GM23338 (cell line): ENCODE results near the gene USP16. TPM values are rescaled to one million over a fixed set of nuclear protein-coding genes. Genes with fewer than 3 reads are reported as not detected.

Source experiments
- ATAC-seq: fragments of 200-7000 bp; cut with Tn5 transposase; 3 replicates; pipeline ENCODE4 v1.9.1; 2020
- DNase-seq: peaks from one replicate; pipeline ENCODE4 v3.0.0-alpha.2; 2015; ENCODE audit warnings: low spot score
- H2AFZ ChIP-seq: fragments of 200-600 bp; sonication (generic); 2 replicates; pipeline ENCODE4 v1.8.0; 2016; ENCODE audit warnings: antibody characterized with exemption, mild to moderate bottlenecking, moderate library complexity
- H3F3A ChIP-seq: fragments of 200-600 bp; sonication (generic); replicated peaks from 2 replicates; pipeline ENCODE4 v1.8.0; 2017; ENCODE audit warnings: antibody characterized with exemption, mixed run types, low read depth
- H3K27ac ChIP-seq: fragments of 200-600 bp; sonication (generic); 2 replicates; pipeline ENCODE4 v1.6.1; 2016; ENCODE audit warnings: low read depth
- H3K27me3 ChIP-seq: fragments of 200-600 bp; sonication (generic); 2 replicates; pipeline ENCODE4 v1.8.0; 2016; ENCODE audit warnings: mild to moderate bottlenecking, mixed run types, moderate library complexity; ENCODE audit not compliant: insufficient read depth
- H3K36me3 ChIP-seq: fragments of 200-600 bp; sonication (generic); 2 replicates; pipeline ENCODE4 v1.8.0; 2016; ENCODE audit warnings: mild to moderate bottlenecking; ENCODE audit not compliant: insufficient read depth
- H3K4me1 ChIP-seq: fragments of 200-600 bp; sonication (generic); 2 replicates; pipeline ENCODE4 v1.8.0; 2016; ENCODE audit warnings: mild to moderate bottlenecking, moderate library complexity; ENCODE audit not compliant: insufficient read depth
- H3K4me2 ChIP-seq: fragments of 200-600 bp; sonication (generic); 2 replicates; pipeline ENCODE4 v1.7.1; 2017; ENCODE audit warnings: mixed run types
- H3K4me3 ChIP-seq: fragments of 200-600 bp; sonication (generic); 2 replicates; pipeline ENCODE4 v1.6.1; 2016; ENCODE audit warnings: mixed run types
- H3K79me2 ChIP-seq: fragments of 200-600 bp; sonication (generic); replicated peaks from 2 replicates; pipeline ENCODE4 v1.8.0; 2017; ENCODE audit warnings: mild to moderate bottlenecking; ENCODE audit not compliant: insufficient read depth
- H3K9me2 ChIP-seq: fragments of 200-600 bp; sonication (generic); 2 replicates; pipeline ENCODE4 v1.8.0; 2017; ENCODE audit not compliant: insufficient read depth
- H4K20me1 ChIP-seq: fragments of 200-600 bp; sonication (generic); replicated peaks from 2 replicates; pipeline ENCODE4 v1.8.0; 2017; ENCODE audit warnings: mild to moderate bottlenecking; ENCODE audit not compliant: insufficient read depth
- H3K27ac Mint-ChIP-seq: 2 replicates; pipeline ENCODE4 v1.8.0; 2020; ENCODE audit warnings: inconsistent platforms, mild to moderate bottlenecking, moderate library complexity, mixed read lengths
- H3K27me3 Mint-ChIP-seq: 3 replicates; pipeline ENCODE4 v1.8.0; 2022; ENCODE audit warnings: low read depth, mild to moderate bottlenecking, moderate library complexity, mixed read lengths, inconsistent platforms; ENCODE audit not compliant: insufficient read depth, poor library complexity
- H3K36me3 Mint-ChIP-seq: 3 replicates; pipeline ENCODE4 v1.8.0; 2021; ENCODE audit warnings: low read depth, mild to moderate bottlenecking, inconsistent platforms, moderate library complexity, mixed read lengths
- H3K4me1 Mint-ChIP-seq: 3 replicates; pipeline ENCODE4 v1.8.0; 2020; ENCODE audit warnings: mild to moderate bottlenecking, inconsistent platforms, mixed read lengths
- H3K4me3 Mint-ChIP-seq: 3 replicates; pipeline ENCODE4 v1.8.0; 2021; ENCODE audit warnings: moderate library complexity, mild to moderate bottlenecking, inconsistent platforms, mixed read lengths
- H3K9me3 Mint-ChIP-seq: 3 replicates; pipeline ENCODE4 v1.8.0; 2020; ENCODE audit warnings: moderate library complexity, mild to moderate bottlenecking, inconsistent platforms, mixed read lengths
- CREB1 ChIP-seq: fragments of 250-450 bp; sonication (Bioruptor Pico); IDR thresholded peaks from 2 replicates; pipeline ENCODE4 v1.5.0; 2020; ENCODE audit warnings: low read depth, mild to moderate bottlenecking, moderate library complexity
- EZH2 ChIP-seq: fragments of 200-600 bp; sonication (generic); IDR thresholded peaks from one replicate; pipeline ENCODE4 v1.8.0; 2017; ENCODE audit warnings: antibody characterized with exemption, mild to moderate bottlenecking, low read depth; ENCODE audit not compliant: unreplicated experiment
- EZH2phosphoT487 ChIP-seq: fragments of 200-600 bp; sonication (generic); IDR thresholded peaks from one replicate; pipeline ENCODE4 v1.8.1; 2018; ENCODE audit warnings: antibody characterized with exemption; ENCODE audit not compliant: unreplicated experiment
- JUNB ChIP-seq: IDR thresholded peaks from one replicate; pipeline ENCODE4 v1.6.1; 2016; ENCODE audit warnings: antibody characterized with exemption; ENCODE audit not compliant: unreplicated experiment
- NANOG ChIP-seq: IDR thresholded peaks from 2 replicates; pipeline ENCODE4 v1.6.1; 2016; ENCODE audit warnings: antibody characterized with exemption, borderline replicate concordance
- POLR2AphosphoS5 ChIP-seq: IDR thresholded peaks from 2 replicates; pipeline ENCODE4 v1.6.1; 2016; ENCODE audit warnings: antibody characterized with exemption, low read depth
- STAT1 ChIP-seq: IDR thresholded peaks from one replicate; pipeline ENCODE4 v1.6.1; 2016; ENCODE audit warnings: antibody characterized with exemption; ENCODE audit not compliant: unreplicated experiment
- ZNF114 ChIP-seq: fragments of 250-450 bp; sonication (Bioruptor Pico); IDR thresholded peaks from 2 replicates; pipeline ENCODE4 v1.5.0; 2020; ENCODE audit warnings: mild to moderate bottlenecking, moderate library complexity
- ZNF331 ChIP-seq: fragments of 250-450 bp; sonication (Bioruptor Pico); IDR thresholded peaks from 2 replicates; pipeline ENCODE4 v1.5.0; 2020; ENCODE audit warnings: low read depth, mild to moderate bottlenecking, moderate library complexity
- polyA plus RNA-seq: library from polyadenylated mRNA; unstranded; fragments of >200 nt; fragmentation: Nextera tagmentation; extraction: Ambion mirVana; gene quantifications from 2 replicates; pipeline ENCODE4 v1.2.1, GENCODE V29; 2016
- total RNA-seq: library from RNA; depleted of rRNA; stranded (reverse); fragments of >200 nt; shearing (Covaris generic); gene quantifications from 2 replicates; pipeline ENCODE4 v1.2.3, GENCODE V29; 2014
- TF ChIP-seq, protein P1 (sequence below), 2 experiments: fragments of 200-600 bp in 1 of 2; sonication (generic) in 1 of 2; conservative IDR thresholded peaks; 2 replicates each; pipeline versions ENCODE4 v1.5.1 to v1.6.1; 2016 to 2017; ENCODE audit warnings: antibody characterized with exemption in 2 of 2, low read depth in 2 of 2, mild to moderate bottlenecking in 2 of 2, moderate library complexity in 1 of 2
- TF ChIP-seq, protein P2 (sequence below): fragments of 250-450 bp; sonication (Bioruptor Pico); IDR thresholded peaks from 2 replicates; pipeline ENCODE4 v1.5.0; 2020; ENCODE audit warnings: mild to moderate bottlenecking, moderate library complexity
- TF ChIP-seq, protein P3 (sequence below): IDR thresholded peaks from 2 replicates; pipeline ENCODE4 v1.6.1; 2016; ENCODE audit warnings: antibody characterized with exemption
- TF ChIP-seq, protein P4 (sequence below): IDR thresholded peaks from one replicate; pipeline ENCODE4 v1.6.1; 2018; ENCODE audit warnings: antibody characterized with exemption; ENCODE audit not compliant: unreplicated experiment

USP16 gene
- total and polyA plus RNA-seq, 2 experiments from 2014 or later = 19.7 to 70.4 TPM

DNA sequence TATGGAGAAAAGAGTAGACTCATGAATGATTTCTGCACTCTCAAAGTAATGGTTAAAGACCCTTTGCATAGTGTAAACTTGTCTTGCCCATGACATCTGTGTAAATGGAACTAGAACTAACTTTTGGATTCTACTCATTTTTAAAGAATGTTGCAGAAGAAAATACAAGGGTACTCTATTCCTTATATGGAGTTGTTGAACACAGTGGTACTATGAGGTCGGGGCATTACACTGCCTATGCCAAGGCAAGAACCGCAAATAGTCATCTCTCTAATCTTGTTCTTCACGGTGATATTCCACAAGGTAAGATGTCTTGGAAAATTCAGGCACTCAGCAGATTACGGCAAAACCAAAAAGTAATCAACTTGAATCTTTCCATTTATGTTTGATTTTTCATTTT, 29.2 kb downstream of the USP16 start:
- peaks cover 26% of the 10 kb centered on the region for H4K20me1 ChIP-seq
- Mint-ChIP-seq H3K4me3 (no peak overlapping the region), H3K36me3 (peaks cover 54% of the 10 kb centered on the region), H3K27ac (no peak overlapping the region), H3K4me1 (no peaks in the 10 kb centered on the region; the same call in 2 of the 3 replicates), H3K9me3 (no peaks in the 10 kb centered on the region), H3K27me3 (no peaks in the 10 kb centered on the region)
- no peak overlapping the region for H2AFZ ChIP-seq
- no peak for DNase-seq
- no peaks in the 10 kb centered on the region for H3K9me2 ChIP-seq
- no peak for ATAC-seq
- peaks cover 40% of the 10 kb centered on the region for H3K36me3 ChIP-seq
- TF ChIP-seq, protein P1, sequence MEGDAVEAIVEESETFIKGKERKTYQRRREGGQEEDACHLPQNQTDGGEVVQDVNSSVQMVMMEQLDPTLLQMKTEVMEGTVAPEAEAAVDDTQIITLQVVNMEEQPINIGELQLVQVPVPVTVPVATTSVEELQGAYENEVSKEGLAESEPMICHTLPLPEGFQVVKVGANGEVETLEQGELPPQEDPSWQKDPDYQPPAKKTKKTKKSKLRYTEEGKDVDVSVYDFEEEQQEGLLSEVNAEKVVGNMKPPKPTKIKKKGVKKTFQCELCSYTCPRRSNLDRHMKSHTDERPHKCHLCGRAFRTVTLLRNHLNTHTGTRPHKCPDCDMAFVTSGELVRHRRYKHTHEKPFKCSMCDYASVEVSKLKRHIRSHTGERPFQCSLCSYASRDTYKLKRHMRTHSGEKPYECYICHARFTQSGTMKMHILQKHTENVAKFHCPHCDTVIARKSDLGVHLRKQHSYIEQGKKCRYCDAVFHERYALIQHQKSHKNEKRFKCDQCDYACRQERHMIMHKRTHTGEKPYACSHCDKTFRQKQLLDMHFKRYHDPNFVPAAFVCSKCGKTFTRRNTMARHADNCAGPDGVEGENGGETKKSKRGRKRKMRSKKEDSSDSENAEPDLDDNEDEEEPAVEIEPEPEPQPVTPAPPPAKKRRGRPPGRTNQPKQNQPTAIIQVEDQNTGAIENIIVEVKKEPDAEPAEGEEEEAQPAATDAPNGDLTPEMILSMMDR (conservative IDR thresholded peaks at IDR 0.05; ENCODE audit: low read depth in 2 of 2) = no peak
- no peak for TF ChIP-seq ZNF114
- TF ChIP-seq ZNF331 = no peak
- TF ChIP-seq, protein P2, sequence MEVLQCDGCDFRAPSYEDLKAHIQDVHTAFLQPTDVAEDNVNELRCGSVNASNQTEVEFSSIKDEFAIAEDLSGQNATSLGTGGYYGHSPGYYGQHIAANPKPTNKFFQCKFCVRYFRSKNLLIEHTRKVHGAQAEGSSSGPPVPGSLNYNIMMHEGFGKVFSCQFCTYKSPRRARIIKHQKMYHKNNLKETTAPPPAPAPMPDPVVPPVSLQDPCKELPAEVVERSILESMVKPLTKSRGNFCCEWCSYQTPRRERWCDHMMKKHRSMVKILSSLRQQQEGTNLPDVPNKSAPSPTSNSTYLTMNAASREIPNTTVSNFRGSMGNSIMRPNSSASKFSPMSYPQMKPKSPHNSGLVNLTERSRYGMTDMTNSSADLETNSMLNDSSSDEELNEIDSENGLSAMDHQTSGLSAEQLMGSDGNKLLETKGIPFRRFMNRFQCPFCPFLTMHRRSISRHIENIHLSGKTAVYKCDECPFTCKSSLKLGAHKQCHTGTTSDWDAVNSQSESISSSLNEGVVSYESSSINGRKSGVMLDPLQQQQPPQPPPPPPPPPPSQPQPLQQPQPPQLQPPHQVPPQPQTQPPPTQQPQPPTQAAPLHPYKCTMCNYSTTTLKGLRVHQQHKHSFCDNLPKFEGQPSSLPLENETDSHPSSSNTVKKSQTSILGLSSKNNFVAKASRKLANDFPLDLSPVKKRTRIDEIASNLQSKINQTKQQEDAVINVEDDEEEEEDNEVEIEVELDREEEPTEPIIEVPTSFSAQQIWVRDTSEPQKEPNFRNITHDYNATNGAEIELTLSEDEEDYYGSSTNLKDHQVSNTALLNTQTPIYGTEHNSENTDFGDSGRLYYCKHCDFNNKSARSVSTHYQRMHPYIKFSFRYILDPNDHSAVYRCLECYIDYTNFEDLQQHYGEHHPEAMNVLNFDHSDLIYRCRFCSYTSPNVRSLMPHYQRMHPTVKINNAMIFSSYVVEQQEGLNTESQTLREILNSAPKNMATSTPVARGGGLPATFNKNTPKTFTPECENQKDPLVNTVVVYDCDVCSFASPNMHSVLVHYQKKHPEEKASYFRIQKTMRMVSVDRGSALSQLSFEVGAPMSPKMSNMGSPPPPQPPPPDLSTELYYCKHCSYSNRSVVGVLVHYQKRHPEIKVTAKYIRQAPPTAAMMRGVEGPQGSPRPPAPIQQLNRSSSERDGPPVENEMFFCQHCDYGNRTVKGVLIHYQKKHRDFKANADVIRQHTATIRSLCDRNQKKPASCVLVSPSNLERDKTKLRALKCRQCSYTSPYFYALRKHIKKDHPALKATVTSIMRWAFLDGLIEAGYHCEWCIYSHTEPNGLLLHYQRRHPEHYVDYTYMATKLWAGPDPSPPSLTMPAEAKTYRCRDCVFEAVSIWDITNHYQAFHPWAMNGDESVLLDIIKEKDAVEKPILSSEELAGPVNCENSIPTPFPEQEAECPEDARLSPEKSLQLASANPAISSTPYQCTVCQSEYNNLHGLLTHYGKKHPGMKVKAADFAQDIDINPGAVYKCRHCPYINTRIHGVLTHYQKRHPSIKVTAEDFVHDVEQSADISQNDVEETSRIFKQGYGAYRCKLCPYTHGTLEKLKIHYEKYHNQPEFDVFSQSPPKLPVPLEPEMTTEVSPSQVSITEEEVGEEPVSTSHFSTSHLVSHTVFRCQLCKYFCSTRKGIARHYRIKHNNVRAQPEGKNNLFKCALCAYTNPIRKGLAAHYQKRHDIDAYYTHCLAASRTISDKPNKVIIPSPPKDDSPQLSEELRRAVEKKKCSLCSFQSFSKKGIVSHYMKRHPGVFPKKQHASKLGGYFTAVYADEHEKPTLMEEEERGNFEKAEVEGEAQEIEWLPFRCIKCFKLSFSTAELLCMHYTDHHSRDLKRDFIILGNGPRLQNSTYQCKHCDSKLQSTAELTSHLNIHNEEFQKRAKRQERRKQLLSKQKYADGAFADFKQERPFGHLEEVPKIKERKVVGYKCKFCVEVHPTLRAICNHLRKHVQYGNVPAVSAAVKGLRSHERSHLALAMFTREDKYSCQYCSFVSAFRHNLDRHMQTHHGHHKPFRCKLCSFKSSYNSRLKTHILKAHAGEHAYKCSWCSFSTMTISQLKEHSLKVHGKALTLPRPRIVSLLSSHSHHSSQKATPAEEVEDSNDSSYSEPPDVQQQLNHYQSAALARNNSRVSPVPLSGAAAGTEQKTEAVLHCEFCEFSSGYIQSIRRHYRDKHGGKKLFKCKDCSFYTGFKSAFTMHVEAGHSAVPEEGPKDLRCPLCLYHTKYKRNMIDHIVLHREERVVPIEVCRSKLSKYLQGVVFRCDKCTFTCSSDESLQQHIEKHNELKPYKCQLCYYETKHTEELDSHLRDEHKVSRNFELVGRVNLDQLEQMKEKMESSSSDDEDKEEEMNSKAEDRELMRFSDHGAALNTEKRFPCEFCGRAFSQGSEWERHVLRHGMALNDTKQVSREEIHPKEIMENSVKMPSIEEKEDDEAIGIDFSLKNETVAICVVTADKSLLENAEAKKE (CRISPR knock-in tag) = no peak
- TF ChIP-seq POLR2AphosphoS5 = no peak
- TF ChIP-seq NANOG = no peak
- no peak for TF ChIP-seq EZH2phosphoT487
- no peak for TF ChIP-seq CREB1 (CRISPR knock-in tag)
- TF ChIP-seq, protein P3, sequence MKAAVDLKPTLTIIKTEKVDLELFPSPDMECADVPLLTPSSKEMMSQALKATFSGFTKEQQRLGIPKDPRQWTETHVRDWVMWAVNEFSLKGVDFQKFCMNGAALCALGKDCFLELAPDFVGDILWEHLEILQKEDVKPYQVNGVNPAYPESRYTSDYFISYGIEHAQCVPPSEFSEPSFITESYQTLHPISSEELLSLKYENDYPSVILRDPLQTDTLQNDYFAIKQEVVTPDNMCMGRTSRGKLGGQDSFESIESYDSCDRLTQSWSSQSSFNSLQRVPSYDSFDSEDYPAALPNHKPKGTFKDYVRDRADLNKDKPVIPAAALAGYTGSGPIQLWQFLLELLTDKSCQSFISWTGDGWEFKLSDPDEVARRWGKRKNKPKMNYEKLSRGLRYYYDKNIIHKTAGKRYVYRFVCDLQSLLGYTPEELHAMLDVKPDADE = no peak
- no peak for TF ChIP-seq EZH2
- no peak for TF ChIP-seq JUNB
- TF ChIP-seq STAT1 = no peak
- TF ChIP-seq, protein P4, sequence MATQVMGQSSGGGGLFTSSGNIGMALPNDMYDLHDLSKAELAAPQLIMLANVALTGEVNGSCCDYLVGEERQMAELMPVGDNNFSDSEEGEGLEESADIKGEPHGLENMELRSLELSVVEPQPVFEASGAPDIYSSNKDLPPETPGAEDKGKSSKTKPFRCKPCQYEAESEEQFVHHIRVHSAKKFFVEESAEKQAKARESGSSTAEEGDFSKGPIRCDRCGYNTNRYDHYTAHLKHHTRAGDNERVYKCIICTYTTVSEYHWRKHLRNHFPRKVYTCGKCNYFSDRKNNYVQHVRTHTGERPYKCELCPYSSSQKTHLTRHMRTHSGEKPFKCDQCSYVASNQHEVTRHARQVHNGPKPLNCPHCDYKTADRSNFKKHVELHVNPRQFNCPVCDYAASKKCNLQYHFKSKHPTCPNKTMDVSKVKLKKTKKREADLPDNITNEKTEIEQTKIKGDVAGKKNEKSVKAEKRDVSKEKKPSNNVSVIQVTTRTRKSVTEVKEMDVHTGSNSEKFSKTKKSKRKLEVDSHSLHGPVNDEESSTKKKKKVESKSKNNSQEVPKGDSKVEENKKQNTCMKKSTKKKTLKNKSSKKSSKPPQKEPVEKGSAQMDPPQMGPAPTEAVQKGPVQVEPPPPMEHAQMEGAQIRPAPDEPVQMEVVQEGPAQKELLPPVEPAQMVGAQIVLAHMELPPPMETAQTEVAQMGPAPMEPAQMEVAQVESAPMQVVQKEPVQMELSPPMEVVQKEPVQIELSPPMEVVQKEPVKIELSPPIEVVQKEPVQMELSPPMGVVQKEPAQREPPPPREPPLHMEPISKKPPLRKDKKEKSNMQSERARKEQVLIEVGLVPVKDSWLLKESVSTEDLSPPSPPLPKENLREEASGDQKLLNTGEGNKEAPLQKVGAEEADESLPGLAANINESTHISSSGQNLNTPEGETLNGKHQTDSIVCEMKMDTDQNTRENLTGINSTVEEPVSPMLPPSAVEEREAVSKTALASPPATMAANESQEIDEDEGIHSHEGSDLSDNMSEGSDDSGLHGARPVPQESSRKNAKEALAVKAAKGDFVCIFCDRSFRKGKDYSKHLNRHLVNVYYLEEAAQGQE = no peak
- H3F3A ChIP-seq = peaks cover 11% of the 10 kb centered on the region; the same call in 1 of the 2 replicates
- H3K79me2 ChIP-seq = no peaks in the 10 kb centered on the region
- H3K4me1 ChIP-seq = no peaks in the 10 kb centered on the region
- H3K27ac ChIP-seq = no peak overlapping the region
- no peak overlapping the region for H3K4me2 ChIP-seq
- H3K27me3 ChIP-seq = no peaks in the 10 kb centered on the region
- H3K4me3 ChIP-seq = no peak overlapping the region
